Upper lobe of left lung (tissue), 6 donors: ENCODE data around the gene PPP2R5E. TPM values are rescaled to one million over a fixed set of nuclear protein-coding genes. Genes with fewer than 3 reads are reported as not detected.
A peak's percentile ranks its signal among the peaks of the same experiment; 100 is the strongest.

Experiments
- ATAC-seq, 2 donors: fragments of 200-7000 bp; cut with Tn5 transposase; one replicate each; pipeline ENCODE4 v1.9.1; 2022; ENCODE audit warnings: mild to moderate bottlenecking in 2 of 2, moderate library complexity in 2 of 2; ENCODE audit not compliant: low FRiP score in 2 of 2
- DNase-seq, 2 donors: peaks; one replicate each; pipeline ENCODE4 v3.0.0-alpha.2; 2019 to 2020
- H3K27ac ChIP-seq, 4 donors: fragments of 200-600 bp; sonication (generic); one replicate each; pipeline ENCODE4 v1.5.1; 2016 to 2019
- H3K27me3 ChIP-seq, 4 donors: fragments of 200-600 bp; sonication (generic); one replicate each; pipeline ENCODE4 v1.5.1; 2017 to 2019
- H3K36me3 ChIP-seq, 4 donors: fragments of 200-600 bp; sonication (generic); one replicate each; pipeline ENCODE4 v1.5.1; 2016 to 2019
- H3K4me1 ChIP-seq, 4 donors: fragments of 200-600 bp; sonication (generic); one replicate each; pipeline ENCODE4 v1.5.1; 2018 to 2019
- H3K4me3 ChIP-seq, 4 donors: fragments of 200-600 bp; sonication (generic); one replicate each; pipeline ENCODE4 v1.5.1; 2017 to 2019; ENCODE audit warnings: mild to moderate bottlenecking in 2 of 4, moderate library complexity in 1 of 4
- H3K9me3 ChIP-seq, 4 donors: fragments of 200-600 bp; sonication (generic); one replicate each; pipeline ENCODE4 v1.5.1; 2018 to 2019
- EP300 ChIP-seq, 4 donors: sonication (generic); formaldehyde crosslinking; IDR thresholded peaks; one replicate each; pipeline ENCODE4 v1.5.1; 2017; ENCODE audit warnings: antibody characterized with exemption in 4 of 4, control low read depth in 2 of 4
- POLR2A ChIP-seq, 4 donors: fragments of 450-650 bp; IDR thresholded peaks; one replicate each; pipeline ENCODE4 v1.5.1; 2016 to 2017; ENCODE audit warnings: antibody characterized with exemption in 4 of 4, mild to moderate bottlenecking in 2 of 4
- POLR2AphosphoS5 ChIP-seq, 2 donors: sonication (generic); formaldehyde crosslinking; IDR thresholded peaks; one replicate each; pipeline ENCODE4 v1.5.1; 2017; ENCODE audit warnings: antibody characterized with exemption in 2 of 2
- WGBS, 2 donors: methylation state at CpG; one replicate each; pipeline ENCODE4 v1.1.5; 2017 to 2018; 5-methylcytosine and 5-hydroxymethylcytosine counted together
- total RNA-seq, 6 donors: library from RNA; depleted of rRNA in 4 of 6; stranded (reverse); fragments of >200 nt in 4 of 6; gene quantifications; one replicate each; pipeline versions ENCODE4 v1.1.0 to v1.2.1, GENCODE V29; 2016 to 2021
- TF ChIP-seq, protein P1 (sequence below), 6 experiments: fragments of 450-650 bp in 4 of 6; fragments of 200-600 bp in 2 of 6; sonication (generic) in 2 of 6; IDR thresholded peaks; one replicate each; pipeline ENCODE4 v1.5.1; 2016 to 2019; ENCODE audit warnings: antibody characterized with exemption in 6 of 6
- donor health status: DM: no; HTN: no; CAD: no; lungs with moderate emphysema.
- donor health status: DM: no; HTN: yes; CAD: no; lungs with severe emphysema.

The PPP2R5E gene
- total RNA-seq, 6 donors from 2014 or later = 10.1 to 42.4 (median 34.5) TPM

DNA sequence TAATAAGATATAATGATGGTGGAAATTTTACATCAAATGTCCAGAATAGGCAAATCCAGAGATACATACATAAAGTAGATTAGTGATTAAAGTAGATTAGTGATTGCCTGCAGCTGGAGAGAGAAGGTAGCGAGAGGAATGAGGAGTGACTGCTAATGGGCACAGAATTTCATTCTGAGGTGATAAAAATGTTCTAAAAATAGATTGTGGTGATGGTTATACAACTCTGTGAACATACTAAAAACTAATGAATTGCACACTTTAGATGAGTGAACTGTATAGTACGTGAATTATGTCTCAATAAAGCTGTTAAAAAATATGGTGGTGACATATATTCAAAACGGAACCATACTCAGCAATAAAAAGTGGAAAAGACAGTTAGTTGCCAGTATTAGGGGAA lies 41.7 kb downstream of the PPP2R5E start:
- H3K4me1 ChIP-seq = peaks cover 0 to 36% (median 8%) of the 10 kb centered on the region in 4 donors

DNA sequence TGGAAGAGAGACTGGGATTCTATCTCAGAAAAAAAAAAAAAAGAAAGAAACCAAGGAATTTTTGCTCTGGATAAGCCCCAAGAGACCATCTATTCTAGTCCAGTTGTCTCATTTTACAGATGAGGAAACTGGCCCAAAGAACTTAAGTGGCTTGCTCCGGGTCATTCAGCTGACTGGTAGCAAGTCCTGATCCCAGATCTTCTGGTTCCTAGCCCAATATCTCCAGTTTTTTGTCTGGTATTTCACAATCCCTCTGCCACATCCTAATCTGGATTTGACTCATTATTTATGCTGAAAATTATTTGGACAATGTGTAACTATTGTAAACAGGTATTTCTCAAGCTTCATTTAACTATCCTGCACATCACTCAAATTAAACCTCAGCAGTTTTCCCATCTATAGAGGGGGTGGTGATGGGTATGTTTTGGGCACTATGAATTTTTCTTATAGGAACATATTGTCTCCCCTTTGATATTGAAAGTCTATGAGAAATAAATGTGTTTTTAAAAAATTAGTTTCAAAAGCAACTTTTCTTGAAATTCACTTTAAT lies 43.4 kb downstream of the PPP2R5E start:
- Histone ChIP-seq H3K9me3 (no peaks in the 10 kb centered on the region), H3K27me3 (no peaks in the 10 kb centered on the region), H3K27ac (no peak overlapping the region), H3K4me1 (peaks cover 0 to 44% (median 11%) of the 10 kb centered on the region in 4 donors), H3K4me3 (no peak overlapping the region), H3K36me3 (no peaks in the 10 kb centered on the region)
- TF ChIP-seq EP300 (IDR thresholded peaks at IDR 0.05) (no peak), POLR2A (IDR thresholded peaks at IDR 0.05) (no peak), POLR2AphosphoS5 (IDR thresholded peaks at IDR 0.05) (no peak)
- TF ChIP-seq, protein P1, sequence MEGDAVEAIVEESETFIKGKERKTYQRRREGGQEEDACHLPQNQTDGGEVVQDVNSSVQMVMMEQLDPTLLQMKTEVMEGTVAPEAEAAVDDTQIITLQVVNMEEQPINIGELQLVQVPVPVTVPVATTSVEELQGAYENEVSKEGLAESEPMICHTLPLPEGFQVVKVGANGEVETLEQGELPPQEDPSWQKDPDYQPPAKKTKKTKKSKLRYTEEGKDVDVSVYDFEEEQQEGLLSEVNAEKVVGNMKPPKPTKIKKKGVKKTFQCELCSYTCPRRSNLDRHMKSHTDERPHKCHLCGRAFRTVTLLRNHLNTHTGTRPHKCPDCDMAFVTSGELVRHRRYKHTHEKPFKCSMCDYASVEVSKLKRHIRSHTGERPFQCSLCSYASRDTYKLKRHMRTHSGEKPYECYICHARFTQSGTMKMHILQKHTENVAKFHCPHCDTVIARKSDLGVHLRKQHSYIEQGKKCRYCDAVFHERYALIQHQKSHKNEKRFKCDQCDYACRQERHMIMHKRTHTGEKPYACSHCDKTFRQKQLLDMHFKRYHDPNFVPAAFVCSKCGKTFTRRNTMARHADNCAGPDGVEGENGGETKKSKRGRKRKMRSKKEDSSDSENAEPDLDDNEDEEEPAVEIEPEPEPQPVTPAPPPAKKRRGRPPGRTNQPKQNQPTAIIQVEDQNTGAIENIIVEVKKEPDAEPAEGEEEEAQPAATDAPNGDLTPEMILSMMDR (IDR thresholded peaks at IDR 0.05) = no peak
- DNase-seq (no peak), ATAC-seq (peak in 1 of 2 donors; percentile 55)
- 76 to 85% methylated on average over 1 of the region's 1 CpG for WGBS, 2 donors

More for the DNA sequence above, 41.7 kb downstream of the PPP2R5E start:
- Histone ChIP-seq H3K27me3 (no peaks in the 10 kb centered on the region), H3K4me3 (no peak overlapping the region), H3K27ac (no peak overlapping the region), H3K9me3 (no peaks in the 10 kb centered on the region), H3K36me3 (no peaks in the 10 kb centered on the region)
- TF ChIP-seq EP300 (IDR thresholded peaks at IDR 0.05) (no peak), POLR2A (IDR thresholded peaks at IDR 0.05) (no peak), POLR2AphosphoS5 (IDR thresholded peaks at IDR 0.05) (no peak)
- TF ChIP-seq, protein P1 (IDR thresholded peaks at IDR 0.05) = no peak
- ATAC-seq (no peak), DNase-seq (no peak)
- WGBS, 2 donors = 87 to 90% methylated on average over 3 of the region's 3 CpGs

DNA sequence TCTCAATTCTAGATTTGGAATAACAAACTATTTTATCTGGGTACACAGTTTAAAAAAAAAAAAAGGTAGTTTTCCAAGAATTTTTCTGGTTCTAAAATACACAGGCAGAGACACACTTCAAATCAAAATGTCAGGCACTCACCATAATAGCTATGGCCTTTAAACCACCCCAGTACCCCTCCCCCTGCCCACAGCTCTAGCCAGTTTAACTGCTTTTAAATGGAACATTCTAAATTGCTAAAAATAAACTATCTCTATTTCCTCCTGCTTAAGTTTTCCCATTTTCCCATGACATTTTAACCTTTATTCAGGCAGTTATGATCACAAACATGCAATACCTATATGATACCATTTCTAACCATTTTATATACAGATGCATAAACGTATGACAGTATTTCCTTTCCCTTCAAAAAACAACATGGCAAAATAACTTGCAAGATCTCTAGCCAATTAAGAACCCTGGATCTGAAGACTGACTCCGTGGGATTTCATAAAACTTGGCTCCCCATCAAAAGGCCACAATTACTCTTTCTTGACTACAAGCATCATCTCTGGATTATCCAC lies 46.3 kb downstream of the PPP2R5E start:
- H3K27ac ChIP-seq = peak overlapping the region in 1 of 4 donors; percentile 54
- no peak for ATAC-seq
- peak in 1 of 2 donors; percentile 58 for DNase-seq
- 49 to 62% methylated on average over 2 of the region's 2 CpGs for WGBS, 2 donors
- H3K4me1 ChIP-seq = peaks cover 9 to 33% (median 19%) of the 10 kb centered on the region in 4 donors
- H3K36me3 ChIP-seq = no peaks in the 10 kb centered on the region
- H3K9me3 ChIP-seq = no peaks in the 10 kb centered on the region
- H3K4me3 ChIP-seq = no peak overlapping the region
- H3K27me3 ChIP-seq = no peaks in the 10 kb centered on the region
- no peak for TF ChIP-seq POLR2A (IDR thresholded peaks at IDR 0.05)
- peak in 1 of 4 donors; percentile 11 for TF ChIP-seq EP300 (IDR thresholded peaks at IDR 0.05)
- TF ChIP-seq, protein P1 (IDR thresholded peaks at IDR 0.05) = no peak
- no peak for TF ChIP-seq POLR2AphosphoS5 (IDR thresholded peaks at IDR 0.05)

DNA sequence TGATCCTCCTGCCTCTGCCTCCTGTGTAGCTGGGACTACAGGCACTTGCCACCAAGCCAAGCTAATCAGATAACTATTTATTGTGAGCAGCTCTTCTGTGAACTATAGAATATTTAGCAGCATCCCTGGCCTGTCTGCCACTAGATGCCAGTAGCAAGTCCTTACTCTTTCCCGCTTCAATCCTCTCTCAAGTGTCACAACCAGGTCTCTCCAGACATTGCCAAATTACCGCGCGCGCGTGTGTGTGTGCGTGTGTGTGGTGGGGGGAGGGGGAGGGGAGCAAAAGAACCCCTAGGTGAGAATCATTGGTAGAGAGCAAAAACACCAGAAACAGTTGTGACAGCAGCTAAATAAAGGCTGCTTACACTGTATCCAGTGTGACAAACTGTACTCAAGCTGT lies 49.9 kb downstream of the PPP2R5E start:
- Histone ChIP-seq H3K4me1 (peaks cover 14 to 39% (median 28%) of the 10 kb centered on the region in 4 donors), H3K27ac (peak overlapping the region in 1 of 4 donors; percentile 11), H3K9me3 (no peaks in the 10 kb centered on the region), H3K27me3 (no peaks in the 10 kb centered on the region), H3K4me3 (no peak overlapping the region), H3K36me3 (no peaks in the 10 kb centered on the region)
- DNase-seq = peak in 1 of 2 donors; percentile 26
- TF ChIP-seq, protein P1 (IDR thresholded peaks at IDR 0.05) = no peak
- TF ChIP-seq EP300 (IDR thresholded peaks at IDR 0.05) (no peak), POLR2A (IDR thresholded peaks at IDR 0.05) (no peak), POLR2AphosphoS5 (IDR thresholded peaks at IDR 0.05) (no peak)
- peak; percentile 6 to 70 for ATAC-seq
- WGBS, 2 donors = 62 to 78% methylated on average over 7 of the region's 7 CpGs
